Activated CD8-positive, alpha-beta memory T cell treated with anti-CD3 and anti-CD28 coated beads, Interleukin-2, amount 50 U/mL, for 1 hour (primary cell): ENCODE measurements around the gene INTS6.

Experiments
- DNase-seq: peaks from one replicate; pipeline ENCODE4 v3.0.0-alpha.2; 2020; ENCODE audit errors: extremely low read depth

INTS6 gene

DNA sequence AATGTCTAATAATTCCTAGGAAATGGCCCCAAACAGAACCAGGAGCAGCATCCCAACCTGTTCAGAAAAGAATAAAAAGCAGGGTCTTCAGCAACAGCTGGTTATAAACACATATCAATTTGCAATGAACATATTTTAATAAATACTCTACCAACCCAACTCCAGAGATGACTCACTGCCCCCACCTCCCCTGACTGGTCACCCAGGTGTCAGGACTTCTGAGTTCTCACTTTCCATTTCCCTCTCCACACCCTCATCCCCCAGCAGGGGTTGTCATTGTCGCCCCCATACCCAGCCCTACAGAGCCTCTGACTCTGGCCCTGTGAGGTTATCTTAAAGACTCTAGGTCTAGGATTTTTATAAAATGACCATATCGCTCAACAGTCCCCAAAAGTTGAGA, 106.4 kb downstream of the INTS6 start:
- no peak for DNase-seq

DNA sequence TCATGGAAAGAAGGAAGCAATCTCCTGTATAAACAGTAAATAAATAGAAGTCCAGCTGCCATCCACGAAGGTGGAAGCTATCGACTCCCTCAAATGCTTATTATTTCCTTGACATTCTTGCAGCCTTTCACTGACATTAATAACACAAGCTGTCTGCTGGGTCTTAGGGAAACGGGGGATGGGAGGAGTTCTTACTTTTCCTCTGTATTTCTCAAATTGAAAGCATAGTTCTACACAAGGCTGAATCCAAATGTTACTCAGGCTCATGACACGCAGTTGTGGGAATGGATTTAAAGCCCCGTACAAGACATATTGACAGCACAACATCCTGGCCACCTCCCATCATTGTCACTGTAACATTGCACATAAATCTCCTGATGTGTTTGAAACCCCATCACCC, 109.4 kb downstream of the INTS6 start:
- no peak for DNase-seq

DNA sequence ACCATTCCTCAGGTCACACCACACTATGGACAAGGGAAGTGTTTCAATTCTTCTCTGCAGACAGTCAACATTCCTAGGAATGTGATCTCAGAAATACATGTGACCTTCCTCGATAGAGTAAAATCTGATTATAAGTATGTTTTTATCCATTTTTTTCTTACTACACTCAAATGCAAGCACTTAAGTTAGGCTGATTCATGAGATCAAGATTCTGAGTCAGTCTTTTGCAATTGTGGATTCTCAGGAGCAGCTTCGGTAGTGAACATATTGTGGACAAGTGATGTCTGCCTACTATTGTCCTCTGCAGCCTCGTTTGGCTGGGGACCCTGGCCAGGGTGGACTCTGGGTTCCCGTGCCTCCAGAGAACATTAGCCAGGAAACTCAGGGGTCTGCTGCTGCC, 110.1 kb downstream of the INTS6 start:
- no peak for DNase-seq

DNA sequence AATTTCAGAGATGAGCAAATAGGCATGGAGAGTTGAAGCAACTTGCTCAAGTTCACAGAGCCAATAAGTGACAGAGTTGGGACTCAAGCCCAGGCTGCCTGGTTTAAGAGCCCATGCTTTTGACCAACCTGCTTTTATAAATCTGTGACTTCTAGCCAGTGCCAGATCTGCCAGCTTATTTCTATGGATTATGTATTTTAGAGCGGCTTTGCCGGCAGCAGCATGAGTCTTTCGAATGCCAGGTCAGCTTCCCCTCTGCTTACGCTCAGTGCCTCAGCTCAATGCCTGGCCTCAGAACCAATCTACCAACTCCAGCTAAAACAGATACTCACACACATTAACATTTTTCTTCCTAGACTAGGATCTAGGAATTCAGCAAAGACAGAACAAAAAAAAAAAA, 111.0 kb downstream of the INTS6 start:
- no peak for DNase-seq

DNA sequence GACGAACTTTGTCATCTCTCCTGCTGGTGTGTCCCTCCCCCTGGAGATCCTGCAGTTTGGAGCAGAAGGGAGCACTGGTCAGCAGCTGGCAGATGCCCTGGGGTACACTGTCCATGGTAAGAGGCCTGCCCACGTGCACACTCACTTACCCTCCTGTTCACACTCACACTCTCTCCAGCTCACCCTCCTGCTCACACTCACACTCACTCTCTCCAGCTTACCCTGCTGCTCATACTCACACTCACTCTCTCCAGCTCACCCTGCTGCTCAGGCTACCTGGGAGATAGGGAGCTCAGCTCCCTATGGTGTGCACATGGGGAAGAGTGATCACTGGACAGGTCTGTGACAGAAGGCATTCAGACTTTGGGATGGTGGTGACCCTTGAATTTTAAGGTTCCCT, 111.6 kb downstream of the INTS6 start:
- DNase-seq: no peak

DNA sequence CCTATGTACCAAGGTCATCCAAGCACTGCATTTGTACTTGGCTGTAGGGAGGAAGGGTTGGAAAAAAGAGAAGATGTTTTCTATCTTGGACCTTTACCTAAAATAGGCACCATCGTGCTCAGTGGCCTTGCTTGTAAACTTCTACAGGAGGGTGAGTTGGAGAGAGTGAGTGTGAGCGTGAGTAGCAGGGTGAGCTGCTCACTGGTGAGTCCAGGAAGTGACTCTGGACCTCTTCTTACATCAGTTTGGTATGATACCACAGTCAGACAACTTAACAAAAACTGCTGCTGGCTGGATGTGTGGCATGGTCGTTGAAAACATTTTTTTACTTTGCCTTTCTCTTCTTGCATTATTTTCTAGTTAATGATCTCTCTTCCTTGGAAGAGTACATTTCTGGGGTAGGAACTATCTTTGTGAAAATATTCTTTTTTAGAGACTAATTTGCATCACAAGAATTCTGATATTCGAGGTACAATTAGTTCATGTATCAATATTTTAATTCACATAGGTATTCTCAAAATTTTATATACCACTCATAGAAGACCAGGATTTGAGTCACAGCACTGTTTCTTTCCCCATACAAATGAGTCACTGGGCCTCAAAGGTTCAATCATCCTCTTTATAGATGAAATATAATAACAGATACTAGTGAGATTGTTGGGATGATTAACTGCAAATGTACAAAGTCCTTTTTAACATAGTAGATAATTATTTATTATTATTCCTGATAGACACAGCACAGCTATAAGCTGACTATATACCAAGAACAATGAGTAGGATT, 112.7 kb downstream of the INTS6 start:
- DNase-seq: no peak

DNA sequence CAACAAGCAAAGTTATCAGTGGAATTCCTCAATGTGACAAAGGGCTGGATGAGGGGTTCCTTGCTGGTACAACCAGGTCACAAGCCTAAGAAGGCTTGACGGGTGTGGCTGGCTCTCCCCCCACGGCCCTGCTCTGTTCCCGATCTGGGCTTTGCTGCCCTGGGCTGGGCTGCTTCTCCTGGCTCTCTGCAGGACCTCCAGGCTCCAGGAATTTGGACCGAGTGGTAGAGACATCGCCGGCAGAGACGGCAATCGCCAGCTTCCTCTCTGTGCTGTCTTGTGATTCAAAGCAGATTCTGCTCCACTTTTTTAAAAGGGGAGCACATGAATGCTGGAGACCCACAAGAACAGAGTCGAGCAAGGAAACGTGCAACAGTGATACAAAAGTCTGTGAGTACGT, 113.5 kb downstream of the INTS6 start, which contains the start of gene SERPINE3:
TSS of gene SERPINE3 (plus strand) at position 338 of the 400 bp plus-strand sequence. CDS start 1,401 bp downstream, outside the sequence.
- no peak for DNase-seq

DNA sequence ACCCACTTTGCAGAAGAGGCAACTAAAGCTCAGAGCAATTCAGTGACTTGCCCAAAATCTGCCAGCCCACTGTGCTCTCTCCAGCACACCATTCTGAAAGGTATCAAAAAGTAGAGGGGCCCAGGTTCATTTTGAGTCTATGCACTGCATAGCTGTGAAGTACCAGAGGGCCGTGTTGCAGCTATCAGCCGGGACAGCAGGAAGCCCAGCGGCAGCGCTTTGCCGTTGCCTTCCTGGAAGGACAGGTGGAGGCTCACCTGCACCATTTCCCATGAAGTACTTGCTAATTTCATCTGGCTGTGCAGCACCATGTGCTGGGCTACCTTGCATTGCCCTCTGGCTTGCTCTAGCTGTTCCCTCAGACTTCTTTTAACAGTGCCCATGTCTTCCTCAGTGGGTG, 116.1 kb downstream of the INTS6 start:
- no peak for DNase-seq

DNA sequence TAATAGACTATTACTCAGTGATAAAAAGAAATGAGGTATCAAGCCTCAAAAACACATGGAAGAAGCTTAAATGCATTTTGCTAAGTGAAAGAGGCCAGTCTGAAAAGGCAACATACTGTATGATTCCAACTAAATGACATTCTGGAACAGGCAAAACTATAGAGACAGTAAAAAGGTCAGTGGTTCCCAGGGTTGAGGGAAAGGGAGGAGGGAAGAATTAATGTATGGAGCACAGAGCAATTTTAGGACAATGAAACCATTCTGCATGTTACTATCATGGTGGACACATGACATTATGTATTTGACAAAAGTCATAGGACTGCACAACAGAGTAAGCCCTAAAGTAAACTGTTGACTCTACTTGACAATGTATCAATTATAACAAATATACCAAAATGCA, 119.0 kb downstream of the INTS6 start:
- DNase-seq: no peak

DNA sequence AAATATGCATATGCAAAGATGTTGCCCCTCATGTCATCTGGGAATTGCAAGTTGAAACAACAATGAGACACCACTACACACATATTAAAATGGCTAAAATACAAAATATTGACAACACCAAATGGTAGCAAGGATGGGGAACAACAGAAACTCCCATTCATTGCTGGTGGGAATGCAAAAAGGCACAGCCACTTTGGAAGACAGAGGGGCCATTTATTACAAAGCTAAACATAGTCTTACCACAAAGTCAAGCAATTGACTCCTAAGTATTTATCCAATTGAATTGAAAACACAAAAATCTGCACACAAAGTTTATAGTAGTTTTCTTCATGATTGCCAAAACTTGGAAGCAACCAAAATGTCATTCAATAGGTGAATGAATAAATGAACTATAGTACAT, 119.4 kb downstream of the INTS6 start:
- DNase-seq: no peak

DNA sequence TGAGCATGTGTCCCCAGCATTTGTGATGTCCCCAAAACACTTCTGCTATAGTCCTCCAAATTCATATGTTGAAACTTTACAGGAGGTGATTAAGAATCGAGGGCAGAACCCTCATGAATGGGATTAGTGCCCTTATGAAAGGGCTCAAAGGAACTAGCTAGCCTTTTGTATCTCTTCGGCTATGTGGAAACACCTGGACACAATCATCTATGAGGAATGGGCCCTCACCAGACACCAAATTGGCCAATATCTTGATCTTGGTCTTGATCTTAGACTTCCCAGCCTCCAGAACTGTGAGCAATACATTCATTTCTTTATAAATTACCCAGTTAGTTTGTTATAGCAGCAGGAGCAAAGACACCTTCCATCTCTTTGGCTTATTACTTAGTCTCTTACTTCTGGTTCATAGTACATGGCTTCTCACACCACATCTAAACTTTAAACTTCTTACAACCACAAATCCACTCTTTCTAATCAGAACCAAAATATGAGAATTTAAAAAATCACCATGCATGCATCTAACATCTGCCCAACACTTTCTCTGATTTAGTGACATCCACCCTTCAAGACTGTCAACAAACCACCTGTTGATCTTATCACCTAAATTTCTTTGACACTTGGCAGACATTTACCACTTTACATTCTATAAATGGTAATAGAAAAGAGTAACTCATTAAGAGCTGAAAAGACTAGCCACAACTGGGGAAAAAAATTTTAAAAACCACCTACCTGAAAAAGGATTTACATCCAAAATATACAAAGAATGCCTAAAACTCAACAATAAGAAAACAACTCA, 120.1 kb downstream of the INTS6 start:
- DNase-seq: no peak

DNA sequence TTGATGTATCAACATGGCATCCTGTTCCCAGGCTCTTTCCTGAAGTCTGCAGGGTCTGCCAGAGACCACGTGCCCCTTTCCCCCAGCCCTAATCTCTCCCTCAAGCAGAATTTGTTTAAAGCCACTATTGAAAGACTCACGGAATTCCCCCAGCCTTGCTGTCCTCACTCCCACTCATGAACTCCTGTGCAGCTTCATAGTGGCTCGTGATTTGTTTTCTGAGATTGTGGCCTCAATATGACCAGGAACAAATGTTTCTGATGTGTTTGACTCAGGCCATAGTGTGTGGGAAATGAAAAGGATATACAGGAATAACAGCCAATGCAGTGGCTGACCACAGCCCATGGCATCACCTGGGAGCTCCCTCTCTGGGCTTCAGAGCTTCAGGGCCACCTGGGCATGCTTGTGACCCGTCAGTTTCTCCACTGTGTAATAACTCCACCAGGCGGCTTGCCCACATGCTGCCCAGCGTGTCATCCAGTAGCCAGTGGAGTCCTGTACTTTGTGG, 121.4 kb downstream of the INTS6 start:
- DNase-seq: no peak

DNA sequence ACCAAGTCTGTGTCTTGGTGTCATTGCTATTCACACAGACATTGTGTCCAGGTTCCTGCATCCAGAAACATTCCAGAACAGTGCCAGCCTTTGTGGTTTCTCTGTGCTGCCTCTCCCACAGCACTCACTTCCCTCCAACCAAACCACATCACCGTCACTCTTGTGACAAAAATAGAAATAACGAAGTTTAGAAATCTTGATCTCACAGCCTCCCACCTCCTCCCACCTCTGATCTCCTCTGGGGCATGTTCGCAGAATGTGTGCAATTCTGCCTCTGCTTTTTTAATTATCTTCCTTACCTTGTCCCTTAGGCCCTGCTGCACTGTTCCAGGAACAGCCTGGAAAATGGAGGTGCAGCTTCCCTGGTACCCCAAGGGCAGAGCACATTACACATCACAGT, 122.0 kb downstream of the INTS6 start:
- DNase-seq: no peak

DNA sequence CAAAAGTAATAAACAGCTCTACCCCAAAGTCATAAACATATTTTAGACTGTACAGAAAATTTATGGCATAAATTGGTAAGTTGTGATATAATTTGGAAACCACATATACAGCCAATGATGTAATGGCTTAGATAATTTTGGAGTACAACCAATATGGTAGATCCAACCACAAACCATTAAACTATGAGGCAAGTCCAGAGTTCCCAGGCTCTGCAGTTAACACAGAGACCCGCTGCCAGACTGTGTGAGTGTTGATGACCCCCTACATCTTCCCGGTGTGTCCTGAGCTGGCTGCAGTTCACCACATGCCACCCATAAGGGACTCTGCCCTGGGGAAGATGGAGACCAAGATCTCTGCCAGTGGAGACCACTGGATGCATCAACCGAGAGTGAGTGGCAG, 123.2 kb downstream of the INTS6 start:
- no peak for DNase-seq

DNA sequence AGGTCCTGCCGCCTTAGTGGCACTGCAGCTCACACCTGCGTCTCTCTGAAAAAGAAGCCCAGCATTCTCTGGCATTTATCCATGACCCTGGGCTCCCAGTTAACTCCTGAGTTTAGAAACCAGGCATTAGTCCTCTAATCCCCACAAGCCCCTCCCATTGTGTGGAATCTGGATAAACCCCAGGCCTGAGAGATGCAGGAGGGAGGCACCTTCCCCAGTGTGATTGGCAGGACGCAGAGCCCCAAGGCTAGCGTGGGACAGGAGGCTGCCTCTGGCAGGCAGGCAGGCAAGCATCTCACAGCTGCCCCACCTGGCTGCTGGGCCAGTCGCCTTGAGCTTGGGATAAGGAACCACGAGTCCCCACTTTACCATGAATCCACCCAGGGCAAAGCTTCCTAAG, 124.3 kb downstream of the INTS6 start:
- DNase-seq: no peak

DNA sequence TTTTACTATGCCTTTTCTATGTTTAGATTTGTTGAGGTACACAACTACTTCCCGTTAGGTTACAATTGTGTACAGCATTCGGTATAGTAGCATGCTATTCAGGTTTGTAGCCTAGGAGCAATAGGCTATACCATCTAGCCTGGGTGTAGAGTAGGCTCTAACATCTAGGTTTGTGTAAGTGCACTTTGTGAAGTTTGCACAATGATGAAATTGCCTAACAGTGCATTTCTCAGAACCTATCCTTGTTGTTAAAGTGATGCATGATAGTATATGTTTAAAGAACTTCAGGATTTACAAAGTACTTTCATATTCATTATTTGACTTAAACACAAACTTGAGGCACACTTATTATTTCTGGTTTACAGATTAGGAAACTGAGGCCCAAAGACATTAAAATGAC, 124.9 kb downstream of the INTS6 start:
- no peak for DNase-seq

DNA sequence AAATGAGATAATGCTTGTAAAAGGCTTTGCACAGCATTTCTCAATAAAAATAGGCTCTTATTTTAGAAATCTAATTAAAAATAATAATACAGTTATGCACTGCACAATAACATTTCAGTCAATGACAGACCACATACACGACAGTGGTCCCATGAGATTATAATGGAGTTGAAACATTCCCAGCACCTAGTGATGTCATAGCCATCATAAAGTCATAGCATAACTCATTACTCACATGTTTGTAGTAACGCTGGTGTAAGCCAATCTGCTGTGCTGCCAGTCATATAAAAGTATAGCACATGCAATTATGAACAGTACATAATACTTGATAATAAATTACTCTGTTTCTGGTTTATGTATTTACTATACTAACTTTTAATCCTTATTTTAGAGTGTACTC, 126.1 kb downstream of the INTS6 start:
- DNase-seq: no peak

DNA sequence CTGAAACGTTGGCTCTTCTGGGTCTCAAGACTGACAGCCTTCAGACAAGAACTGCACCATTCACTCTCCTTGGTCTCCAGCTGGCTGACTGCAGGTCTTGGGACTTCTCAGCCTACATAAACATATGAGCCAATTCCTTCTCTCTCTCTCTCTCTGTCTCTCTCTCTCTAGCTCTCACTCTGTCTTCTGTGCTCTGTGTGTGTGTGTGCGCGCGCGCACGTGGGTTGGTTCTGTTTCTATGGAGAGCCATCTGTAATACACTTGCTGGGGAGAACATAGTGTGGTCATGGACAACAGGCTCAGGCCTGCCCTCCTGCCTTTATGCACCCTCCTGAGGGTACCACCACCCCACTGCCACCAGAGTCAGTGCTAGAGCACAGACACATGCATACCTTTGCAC, 127.0 kb downstream of the INTS6 start:
- DNase-seq: no peak

DNA sequence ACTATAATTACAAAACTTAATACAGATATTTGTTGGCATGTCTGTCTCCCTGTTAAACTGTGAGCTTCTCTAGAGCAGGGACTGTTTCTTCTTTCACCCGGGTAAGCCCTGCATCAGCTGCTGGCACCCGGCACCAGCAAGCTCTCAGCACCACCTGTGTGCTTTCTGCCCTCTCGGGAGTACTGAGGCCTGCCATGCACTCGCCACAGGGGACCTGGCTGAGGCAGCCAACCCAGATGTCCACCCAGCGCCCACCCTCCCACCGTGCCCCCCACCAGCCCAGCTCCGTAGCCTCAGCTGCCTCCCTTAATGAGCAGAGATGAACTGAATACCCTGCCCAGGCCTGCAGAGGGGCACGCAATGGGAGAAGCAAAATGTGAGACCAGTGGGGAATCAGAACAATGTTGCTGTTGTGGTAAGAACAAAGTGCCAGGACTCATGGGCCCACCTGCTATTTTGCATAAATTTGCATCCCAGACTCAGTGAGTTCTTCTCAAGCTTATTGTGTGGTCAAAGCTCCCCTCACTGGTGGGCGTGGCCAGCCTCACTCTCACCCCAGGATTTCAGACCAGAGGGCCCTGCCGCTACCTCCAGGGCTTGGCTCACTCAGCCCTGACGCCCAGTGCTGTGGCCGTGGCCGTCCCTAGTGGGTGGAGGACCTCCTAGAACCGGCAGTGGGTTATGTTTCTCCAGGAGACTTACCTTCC, 128.0 kb downstream of the INTS6 start:
- DNase-seq: no peak

DNA sequence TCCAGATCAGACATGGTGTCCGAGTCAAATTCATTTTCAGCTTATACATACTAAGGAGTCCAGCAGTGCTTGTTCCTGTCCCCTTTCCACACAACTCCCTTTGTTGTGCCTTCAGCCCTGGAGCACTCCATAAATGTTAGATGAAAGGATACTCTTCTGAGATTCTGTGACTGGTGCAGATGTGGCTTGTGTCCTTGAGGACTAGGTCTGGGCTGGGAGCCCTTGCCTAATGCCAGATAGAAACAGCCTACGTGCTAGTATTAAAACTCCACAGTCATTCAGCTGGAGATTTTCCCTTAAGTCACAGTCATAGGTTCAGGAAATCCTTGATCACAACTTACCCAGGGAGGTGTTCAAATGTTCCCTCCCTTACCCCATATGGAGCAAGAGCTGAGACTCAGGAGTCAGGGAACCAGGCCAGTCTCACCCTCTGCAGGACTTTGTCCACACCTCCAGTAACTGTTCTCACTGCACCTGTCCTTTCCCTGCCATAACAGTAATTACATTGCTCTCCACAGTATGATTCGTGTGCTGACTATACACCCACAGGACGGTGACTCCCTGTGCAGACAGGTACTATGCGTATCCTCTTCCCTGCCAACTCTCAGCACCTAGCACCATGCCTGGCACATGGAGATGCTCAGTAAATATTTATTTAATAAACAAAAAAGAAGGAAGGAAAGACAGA, 128.9 kb downstream of the INTS6 start:
- no peak for DNase-seq

DNA sequence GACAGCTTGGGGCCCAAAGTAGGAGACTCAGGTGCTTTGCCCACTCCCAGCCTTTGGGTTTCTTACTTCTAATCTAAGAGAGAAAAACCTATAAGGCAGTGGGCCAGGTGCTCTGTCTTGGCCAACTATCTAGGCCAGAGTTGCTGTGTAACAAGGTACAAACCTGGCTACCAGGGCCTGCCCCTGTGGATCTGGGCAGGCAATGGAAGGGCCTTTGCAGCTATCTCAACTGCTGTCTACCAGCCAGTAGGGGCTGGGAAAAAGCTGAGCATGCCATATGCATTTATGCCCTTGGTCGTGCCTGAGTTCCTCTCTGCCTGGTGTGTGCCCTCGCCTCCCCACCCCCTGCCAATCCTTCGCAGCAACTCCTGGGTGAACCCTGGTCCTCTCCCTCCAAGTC, 130.0 kb downstream of the INTS6 start:
- no peak for DNase-seq

DNA sequence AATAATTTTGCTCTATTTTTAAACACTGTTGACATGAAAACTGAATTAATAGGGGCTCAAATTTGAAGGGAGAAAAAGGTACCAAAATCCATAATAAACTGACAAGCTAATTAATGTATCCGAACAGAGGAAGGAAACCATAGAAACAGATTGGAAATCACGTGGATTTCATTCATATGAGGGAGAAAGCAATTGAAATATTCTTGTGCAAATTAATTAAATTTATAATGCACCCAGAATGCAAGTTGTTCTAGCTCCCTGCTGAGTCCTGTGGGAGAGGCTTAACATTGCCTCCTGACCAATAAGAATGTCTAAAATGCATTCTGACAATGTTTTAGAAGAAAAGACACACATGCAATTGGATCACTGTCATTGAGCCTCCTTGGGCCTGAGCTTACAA, 131.0 kb downstream of the INTS6 start:
- DNase-seq: no peak
